Measurements from ENCODE around the gene LRMDA.

DNA sequence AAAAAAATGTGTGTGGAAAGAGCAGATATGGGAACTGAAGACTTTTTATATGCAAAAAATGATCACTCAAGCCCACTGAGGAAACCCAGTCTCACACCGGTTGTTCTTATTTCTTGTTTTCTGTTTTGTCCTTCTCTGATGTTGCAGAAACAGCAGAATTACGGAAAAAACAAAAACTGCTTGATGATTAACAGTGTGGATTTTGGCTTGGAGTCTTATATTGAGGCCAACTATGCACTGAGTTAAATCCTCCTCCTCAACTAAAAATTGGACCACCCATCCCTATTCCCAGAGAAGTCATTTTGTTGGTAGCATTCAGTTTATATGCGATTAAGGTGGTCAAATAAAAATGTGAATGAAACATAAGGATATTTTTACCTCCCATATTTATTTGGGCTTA is 246.1 kb downstream of the LRMDA start:
- TF ChIP-seq, protein P1, sequence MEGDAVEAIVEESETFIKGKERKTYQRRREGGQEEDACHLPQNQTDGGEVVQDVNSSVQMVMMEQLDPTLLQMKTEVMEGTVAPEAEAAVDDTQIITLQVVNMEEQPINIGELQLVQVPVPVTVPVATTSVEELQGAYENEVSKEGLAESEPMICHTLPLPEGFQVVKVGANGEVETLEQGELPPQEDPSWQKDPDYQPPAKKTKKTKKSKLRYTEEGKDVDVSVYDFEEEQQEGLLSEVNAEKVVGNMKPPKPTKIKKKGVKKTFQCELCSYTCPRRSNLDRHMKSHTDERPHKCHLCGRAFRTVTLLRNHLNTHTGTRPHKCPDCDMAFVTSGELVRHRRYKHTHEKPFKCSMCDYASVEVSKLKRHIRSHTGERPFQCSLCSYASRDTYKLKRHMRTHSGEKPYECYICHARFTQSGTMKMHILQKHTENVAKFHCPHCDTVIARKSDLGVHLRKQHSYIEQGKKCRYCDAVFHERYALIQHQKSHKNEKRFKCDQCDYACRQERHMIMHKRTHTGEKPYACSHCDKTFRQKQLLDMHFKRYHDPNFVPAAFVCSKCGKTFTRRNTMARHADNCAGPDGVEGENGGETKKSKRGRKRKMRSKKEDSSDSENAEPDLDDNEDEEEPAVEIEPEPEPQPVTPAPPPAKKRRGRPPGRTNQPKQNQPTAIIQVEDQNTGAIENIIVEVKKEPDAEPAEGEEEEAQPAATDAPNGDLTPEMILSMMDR (IDR thresholded peaks at IDR 0.05): no peak
- TF ChIP-seq EP300 (IDR thresholded peaks at IDR 0.05) (no peak), SREBF2 (IDR thresholded peaks at IDR 0.05) (no peak), KDM1A (IDR thresholded peaks at IDR 0.05; ENCODE audit: low read depth) (no peak), MYC (IDR thresholded peaks at IDR 0.05; ENCODE audit: borderline replicate concordance, low read length) (no peak)
- TF ChIP-seq, protein P2, sequence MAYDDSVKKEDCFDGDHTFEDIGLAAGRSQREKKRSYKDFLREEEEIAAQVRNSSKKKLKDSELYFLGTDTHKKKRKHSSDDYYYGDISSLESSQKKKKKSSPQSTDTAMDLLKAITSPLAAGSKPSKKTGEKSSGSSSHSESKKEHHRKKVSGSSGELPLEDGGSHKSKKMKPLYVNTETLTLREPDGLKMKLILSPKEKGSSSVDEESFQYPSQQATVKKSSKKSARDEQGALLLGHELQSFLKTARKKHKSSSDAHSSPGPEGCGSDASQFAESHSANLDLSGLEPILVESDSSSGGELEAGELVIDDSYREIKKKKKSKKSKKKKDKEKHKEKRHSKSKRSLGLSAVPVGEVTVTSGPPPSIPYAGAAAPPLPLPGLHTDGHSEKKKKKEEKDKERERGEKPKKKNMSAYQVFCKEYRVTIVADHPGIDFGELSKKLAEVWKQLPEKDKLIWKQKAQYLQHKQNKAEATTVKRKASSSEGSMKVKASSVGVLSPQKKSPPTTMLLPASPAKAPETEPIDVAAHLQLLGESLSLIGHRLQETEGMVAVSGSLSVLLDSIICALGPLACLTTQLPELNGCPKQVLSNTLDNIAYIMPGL (CRISPR knock-in tag; IDR thresholded peaks at IDR 0.05; ENCODE audit: borderline replicate concordance): no peak
- TF ChIP-seq, protein P3, sequence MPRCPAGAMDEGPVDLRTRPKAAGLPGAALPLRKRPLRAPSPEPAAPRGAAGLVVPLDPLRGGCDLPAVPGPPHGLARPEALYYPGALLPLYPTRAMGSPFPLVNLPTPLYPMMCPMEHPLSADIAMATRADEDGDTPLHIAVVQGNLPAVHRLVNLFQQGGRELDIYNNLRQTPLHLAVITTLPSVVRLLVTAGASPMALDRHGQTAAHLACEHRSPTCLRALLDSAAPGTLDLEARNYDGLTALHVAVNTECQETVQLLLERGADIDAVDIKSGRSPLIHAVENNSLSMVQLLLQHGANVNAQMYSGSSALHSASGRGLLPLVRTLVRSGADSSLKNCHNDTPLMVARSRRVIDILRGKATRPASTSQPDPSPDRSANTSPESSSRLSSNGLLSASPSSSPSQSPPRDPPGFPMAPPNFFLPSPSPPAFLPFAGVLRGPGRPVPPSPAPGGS (IDR thresholded peaks at IDR 0.05): no peak

Data from A549 (cell line).